RPMI8226 (cell line): ENCODE results near the gene TRERF1.
"Not testable (repeated sequence)": the region's sequence is repeated elsewhere in the genome, so short reads cannot be mapped to it uniquely, and the experiment has no call there.

Experiments used
- DNase-seq: peaks from one replicate; pipeline ENCODE4 v3.0.0-alpha.2; 2015

TRERF1 gene

GRCh38 chr6:42451333-42452170, at the start of gene TRERF1:
TSS of gene TRERF1 (minus strand) at chr6:42451926. CDS start at chr6:42269590, 182,336 bp downstream.
- peak; percentile 76 for DNase-seq

- peak; percentile 42 for DNase-seq
These were observed 46.9 kb upstream of the TRERF1 start for GRCh38 chr6:42498473-42499128.

- DNase-seq: no peak
These were observed 42.3 kb upstream of the TRERF1 start for GRCh38 chr6:42493914-42494539.

- DNase-seq: no peak
These were observed 36.4 kb upstream of the TRERF1 start for GRCh38 chr6:42488129-42488528.

GRCh38 chr6:42484261-42484660, 32.5 kb upstream of the TRERF1 start:
- DNase-seq: no peak

- DNase-seq: no peak
These were observed 30.4 kb upstream of the TRERF1 start for GRCh38 chr6:42482174-42482573.

GRCh38 chr6:42471714-42472113, 20.0 kb upstream of the TRERF1 start:
- no peak for DNase-seq

- no peak for DNase-seq
These were observed 19.4 kb upstream of the TRERF1 start for GRCh38 chr6:42471142-42471541.

GRCh38 chr6:42468273-42468672, 16.5 kb upstream of the TRERF1 start:
- no peak for DNase-seq

GRCh38 chr6:42467651-42468050, 15.9 kb upstream of the TRERF1 start:
- DNase-seq: no peak

GRCh38 chr6:42466470-42466869, 14.7 kb upstream of the TRERF1 start:
- not testable (repeated sequence) for DNase-seq

- no peak for DNase-seq
These were observed 10.8 kb upstream of the TRERF1 start for GRCh38 chr6:42462474-42462972.

GRCh38 chr6:42460883-42461282, 9.2 kb upstream of the TRERF1 start:
- DNase-seq: no peak

GRCh38 chr6:42459888-42460287, 8.2 kb upstream of the TRERF1 start:
- no peak for DNase-seq

GRCh38 chr6:42454428-42454791, 2.7 kb upstream of the TRERF1 start:
- DNase-seq: no peak

GRCh38 chr6:42453654-42454427, 2.1 kb upstream of the TRERF1 start:
- no peak for DNase-seq

GRCh38 chr6:42453031-42453653, 1.4 kb upstream of the TRERF1 start:
- peak; percentile 84 for DNase-seq

GRCh38 chr6:42452171-42453030, 675 bp upstream of the TRERF1 start:
- peak; percentile 79 for DNase-seq

- no peak for DNase-seq
These were observed 1.0 kb downstream of the TRERF1 start for GRCh38 chr6:42450477-42451332.

- DNase-seq: no peak
These were observed 1.7 kb downstream of the TRERF1 start for GRCh38 chr6:42449917-42450476.
